CD4-positive, alpha-beta T cell (primary cell): ENCODE measurements around the gene KCTD20. TPM values are rescaled to one million over a fixed set of nuclear protein-coding genes. Genes with fewer than 3 reads are reported as not detected.

Source experiments
- ATAC-seq: fragments of 200-7000 bp; cut with Tn5 transposase; one replicate; pipeline ENCODE4 v1.10.0; 2022; ENCODE audit warnings: mild to moderate bottlenecking; ENCODE audit not compliant: poor library complexity
- CTCF ChIA-PET: fragments of 350-600 bp; sonication (Branson Sonifier 250); formaldehyde crosslinking; loops from one replicate; lab custom pipeline; 2021; ENCODE audit warnings: antibody characterized with exemption, inconsistent platforms; lab: Charles Lee
- POLR2A ChIA-PET: fragments of 350-600 bp; sonication (Branson Sonifier 250); formaldehyde crosslinking; loops from one replicate; lab custom pipeline; 2021; ENCODE audit warnings: antibody characterized with exemption, inconsistent platforms; lab: Charles Lee
- DNase-seq, 14 experiments: peaks; one replicate each; pipeline ENCODE4 v3.0.0-alpha.2; 2013 to 2020; ENCODE audit warnings: mixed read lengths in 2 of 14
- H3K27ac ChIP-seq, 2 donors: one replicate each; pipeline versions ENCODE4 v1.5.1 to v1.7.0; 2013; ENCODE audit warnings: low read length in 2 of 2, low read depth in 1 of 2, mild to moderate bottlenecking in 1 of 2
- H3K27me3 ChIP-seq, 2 experiments: 1 replicate in 1 of 2; 2 replicates in 1 of 2; pipeline versions ENCODE4 v1.6.1 to v1.7.0; 2013; ENCODE audit warnings: low read length in 2 of 2, control low read depth in 1 of 2, mild to moderate bottlenecking in 1 of 2, moderate library complexity in 1 of 2; ENCODE audit not compliant: insufficient read depth in 2 of 2, control insufficient read depth in 1 of 2
- H3K36me3 ChIP-seq: one replicate; pipeline ENCODE4 v1.6.1; 2013; ENCODE audit warnings: low read length, control low read depth; ENCODE audit not compliant: insufficient read depth
- H3K4me1 ChIP-seq: one replicate; pipeline ENCODE4 v1.6.1; 2013; ENCODE audit warnings: low read length, control low read depth; ENCODE audit not compliant: insufficient read depth
- H3K4me3 ChIP-seq: one replicate; pipeline ENCODE4 v1.5.1; 2013; ENCODE audit warnings: mild to moderate bottlenecking, low read length, moderate library complexity
- H3K9me3 ChIP-seq, 2 experiments: 1 replicate in 1 of 2; 2 replicates in 1 of 2; pipeline versions ENCODE4 v1.6.1 to v1.7.0; 2013; ENCODE audit warnings: low read length in 2 of 2, mild to moderate bottlenecking in 2 of 2, control low read depth in 1 of 2, moderate library complexity in 1 of 2; ENCODE audit not compliant: control insufficient read depth in 1 of 2, insufficient read depth in 1 of 2
- H3K27ac Mint-ChIP-seq: one replicate; pipeline ENCODE4 v1.8.0; 2020; ENCODE audit warnings: mixed read lengths
- H3K27me3 Mint-ChIP-seq: one replicate; pipeline ENCODE4 v1.8.0; 2021; ENCODE audit warnings: mixed read lengths
- H3K36me3 Mint-ChIP-seq: one replicate; pipeline ENCODE4 v1.8.0; 2021; ENCODE audit warnings: low read depth, mixed read lengths
- H3K4me1 Mint-ChIP-seq: one replicate; pipeline ENCODE4 v1.8.0; 2021; ENCODE audit warnings: low read depth, mixed read lengths
- H3K4me3 Mint-ChIP-seq: one replicate; pipeline ENCODE4 v1.8.0; 2020; ENCODE audit warnings: mild to moderate bottlenecking, mixed read lengths
- H3K9me3 Mint-ChIP-seq: one replicate; pipeline ENCODE4 v1.8.0; 2020; ENCODE audit warnings: mixed read lengths
- intact Hi-C, 2 experiments: fragments of 100-400 bp; cut with DNase I in 1 of 2; cut with micrococcal nuclease in 1 of 2; formaldehyde crosslinking; loops; one replicate each; pipeline versions ENCODE4 v1.15.1 to v1.9.0; 2023 to 2025; cut with DNase I, micrococcal nuclease
- total RNA-seq, 174 experiments: library from RNA in 2 of 174; stranded (reverse) in 2 of 174; gene quantifications; one replicate each; pipeline ENCODE4 v1.2.3 and lab custom pipeline; 2021 to 2026
- TF ChIP-seq, protein P1 (sequence below): fragments of 200-600 bp; IDR thresholded peaks from one replicate; pipeline ENCODE4 v1.8.0; 2022; ENCODE audit warnings: antibody characterized with exemption, mild to moderate bottlenecking

The KCTD20 gene
- total RNA-seq, 2 experiments from 2014 or later: 38.4 to 39.5 TPM

DNA sequence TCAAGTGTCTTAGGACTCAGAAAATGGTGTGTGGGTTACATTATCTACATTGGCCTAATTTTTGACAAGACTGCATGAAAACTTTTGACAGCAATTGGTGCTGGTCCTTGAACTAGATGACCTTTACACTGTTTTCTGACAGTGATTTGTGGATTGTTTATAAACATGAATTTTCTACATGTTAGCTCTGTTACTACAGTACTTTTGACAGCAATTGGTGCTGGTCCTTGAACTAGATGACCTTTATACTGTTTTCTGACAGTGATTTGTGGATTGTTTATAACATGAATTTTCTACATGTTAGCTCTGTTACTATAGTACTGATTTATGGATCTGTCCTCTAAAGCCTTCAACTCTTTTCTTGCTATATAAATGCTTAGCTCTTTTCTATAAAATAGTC lies 16.7 kb downstream of the KCTD20 start:
- CTCF ChIA-PET: interaction anchor here (0.5 kb wide), 1 partner anchor 97 kb away, joined by 3 read pairs; no protein-coding TSS in a partner anchor
- H3K4me1 Mint-ChIP-seq: peaks cover 59% of the 10 kb centered on the region
- peaks cover 28% of the 10 kb centered on the region for H3K36me3 Mint-ChIP-seq

DNA sequence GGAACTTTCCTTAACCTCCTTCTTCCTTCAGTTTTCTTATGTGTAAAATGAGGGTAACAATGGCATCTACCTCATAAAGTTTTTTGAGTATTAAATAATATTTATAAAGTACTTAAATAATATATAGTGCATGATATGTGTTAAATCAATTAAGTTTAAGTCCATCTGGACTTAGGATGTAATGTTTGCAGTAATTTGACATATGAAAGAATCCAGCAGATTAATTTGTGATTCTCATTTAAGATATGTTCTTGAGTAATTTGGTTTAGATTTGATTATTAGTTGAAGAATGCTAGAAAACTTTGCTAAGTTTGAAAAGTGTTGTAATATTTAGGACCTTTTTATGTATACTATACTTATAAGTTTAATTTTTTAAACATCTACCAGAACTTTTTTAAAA lies 18.1 kb downstream of the KCTD20 start:
- ChIA-PET CTCF (no interaction called here), POLR2A (no interaction called here)
- H3K9me3 Mint-ChIP-seq: no peaks in the 10 kb centered on the region
- H3K36me3 ChIP-seq: peaks cover 4% of the 10 kb centered on the region
- no peak overlapping the region for H3K27ac Mint-ChIP-seq
- H3K27me3 ChIP-seq: no peaks in the 10 kb centered on the region
- ATAC-seq (no peak), DNase-seq (no peak)
- no peaks in the 10 kb centered on the region for H3K27me3 Mint-ChIP-seq
- no peaks in the 10 kb centered on the region for H3K9me3 ChIP-seq
- intact Hi-C loops: loop anchor here in 1 of 2 experiments (5.0 kb wide), 1 partner anchor 39 kb away; no protein-coding TSS in a partner anchor
- no peak overlapping the region for H3K4me3 ChIP-seq
- H3K4me1 Mint-ChIP-seq: peaks cover 56% of the 10 kb centered on the region
- TF ChIP-seq, protein P1, sequence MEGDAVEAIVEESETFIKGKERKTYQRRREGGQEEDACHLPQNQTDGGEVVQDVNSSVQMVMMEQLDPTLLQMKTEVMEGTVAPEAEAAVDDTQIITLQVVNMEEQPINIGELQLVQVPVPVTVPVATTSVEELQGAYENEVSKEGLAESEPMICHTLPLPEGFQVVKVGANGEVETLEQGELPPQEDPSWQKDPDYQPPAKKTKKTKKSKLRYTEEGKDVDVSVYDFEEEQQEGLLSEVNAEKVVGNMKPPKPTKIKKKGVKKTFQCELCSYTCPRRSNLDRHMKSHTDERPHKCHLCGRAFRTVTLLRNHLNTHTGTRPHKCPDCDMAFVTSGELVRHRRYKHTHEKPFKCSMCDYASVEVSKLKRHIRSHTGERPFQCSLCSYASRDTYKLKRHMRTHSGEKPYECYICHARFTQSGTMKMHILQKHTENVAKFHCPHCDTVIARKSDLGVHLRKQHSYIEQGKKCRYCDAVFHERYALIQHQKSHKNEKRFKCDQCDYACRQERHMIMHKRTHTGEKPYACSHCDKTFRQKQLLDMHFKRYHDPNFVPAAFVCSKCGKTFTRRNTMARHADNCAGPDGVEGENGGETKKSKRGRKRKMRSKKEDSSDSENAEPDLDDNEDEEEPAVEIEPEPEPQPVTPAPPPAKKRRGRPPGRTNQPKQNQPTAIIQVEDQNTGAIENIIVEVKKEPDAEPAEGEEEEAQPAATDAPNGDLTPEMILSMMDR: no peak
- no peak overlapping the region for H3K4me3 Mint-ChIP-seq
- H3K4me1 ChIP-seq: peaks cover 10% of the 10 kb centered on the region
- H3K27ac ChIP-seq: no peak overlapping the region
- H3K36me3 Mint-ChIP-seq: peaks cover 21% of the 10 kb centered on the region

More for the DNA sequence above, 16.7 kb downstream of the KCTD20 start:
- ATAC-seq: no peak
- Histone ChIP-seq H3K27ac (no peak overlapping the region), H3K9me3 (no peaks in the 10 kb centered on the region), H3K4me3 (no peak overlapping the region), H3K27me3 (no peaks in the 10 kb centered on the region), H3K36me3 (peaks cover 10% of the 10 kb centered on the region), H3K4me1 (peaks cover 10% of the 10 kb centered on the region)
- intact Hi-C loops: no loop called here
- POLR2A ChIA-PET: interaction anchor here (1.3 kb wide), 1 partner anchor 10 kb away, joined by 3 read pairs; no protein-coding TSS in a partner anchor
- Mint-ChIP-seq H3K9me3 (no peaks in the 10 kb centered on the region), H3K4me3 (no peak overlapping the region), H3K27me3 (no peaks in the 10 kb centered on the region), H3K27ac (no peak overlapping the region)
- no peak for DNase-seq
- TF ChIP-seq, protein P1: no peak

DNA sequence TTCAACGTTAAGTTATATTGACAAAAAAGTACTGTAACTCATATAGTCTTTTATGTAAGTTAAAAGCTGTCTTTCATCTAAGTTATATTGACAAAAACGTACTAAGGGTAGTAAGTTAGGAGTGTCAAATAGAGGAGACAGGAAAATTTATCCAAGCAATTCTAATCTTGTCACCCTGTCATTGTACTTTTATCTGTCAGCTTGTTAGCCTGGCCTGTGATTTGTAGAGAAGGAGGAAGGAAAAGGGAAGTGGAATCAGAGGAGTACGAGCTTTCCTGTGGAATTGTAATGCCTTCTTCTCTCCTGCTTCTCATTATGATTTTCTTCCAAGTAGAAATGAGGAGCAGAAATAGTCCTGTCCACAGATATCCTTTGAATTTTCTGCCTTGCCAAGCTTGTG lies 18.8 kb downstream of the KCTD20 start:
- H3K27ac Mint-ChIP-seq: peak overlapping the region; percentile 7
- no peak overlapping the region for H3K4me3 Mint-ChIP-seq
- peaks cover 8% of the 10 kb centered on the region for H3K4me1 ChIP-seq
- ChIA-PET POLR2A (no interaction called here), CTCF (interaction anchor here (0.6 to 2.2 kb wide), 3 partner anchors 18 to 87 kb away, joined by 3 to 9 read pairs (median 4); no protein-coding TSS in a partner anchor)
- ATAC-seq (no peak), DNase-seq (no peak)
- no peak overlapping the region for H3K4me3 ChIP-seq
- H3K9me3 Mint-ChIP-seq: no peaks in the 10 kb centered on the region
- H3K27me3 ChIP-seq: no peaks in the 10 kb centered on the region
- peaks cover 56% of the 10 kb centered on the region for H3K4me1 Mint-ChIP-seq
- no peaks in the 10 kb centered on the region for H3K9me3 ChIP-seq
- peaks cover 3% of the 10 kb centered on the region for H3K36me3 ChIP-seq
- H3K27me3 Mint-ChIP-seq: no peaks in the 10 kb centered on the region
- TF ChIP-seq, protein P1: no peak
- peaks cover 23% of the 10 kb centered on the region for H3K36me3 Mint-ChIP-seq
- intact Hi-C loops: loop anchor here in 1 of 2 experiments (5.0 kb wide), 1 partner anchor 39 kb away; no protein-coding TSS in a partner anchor
- H3K27ac ChIP-seq: no peak overlapping the region
